Neuronal stem cell (in vitro differentiated cells): Measurements from ENCODE around the gene ANKS6.

ENCODE experiments used
- DNase-seq: peaks from one replicate; pipeline ENCODE4 v3.0.0-alpha.2; 2013; ENCODE audit warnings: low spot score
- H2AFZ ChIP-seq: one replicate; pipeline ENCODE4 v1.6.1; 2013; ENCODE audit warnings: mild to moderate bottlenecking, low read length, inconsistent platforms
- H2AK5ac ChIP-seq: 2 replicates; pipeline ENCODE4 v1.6.1; 2013; ENCODE audit warnings: low read depth, mild to moderate bottlenecking, inconsistent platforms, low read length, moderate library complexity, mixed read lengths
- H2BK120ac ChIP-seq: 2 replicates; pipeline ENCODE4 v1.6.1; 2013; ENCODE audit warnings: low read depth, mild to moderate bottlenecking, inconsistent platforms, low read length, moderate library complexity, mixed read lengths
- H2BK12ac ChIP-seq: one replicate; pipeline ENCODE4 v1.6.1; 2013; ENCODE audit warnings: low read length, inconsistent platforms
- H2BK15ac ChIP-seq: 2 replicates; pipeline ENCODE4 v1.6.1; 2013; ENCODE audit warnings: mild to moderate bottlenecking, low read length, inconsistent platforms, mixed read lengths
- H2BK5ac ChIP-seq: one replicate; pipeline ENCODE4 v1.6.1; 2013; ENCODE audit warnings: inconsistent platforms, mild to moderate bottlenecking, low read length, moderate library complexity
- H3K14ac ChIP-seq: one replicate; pipeline ENCODE4 v1.6.1; 2013; ENCODE audit warnings: low read length, inconsistent platforms
- H3K18ac ChIP-seq: 2 replicates; pipeline ENCODE4 v1.6.1; 2013; ENCODE audit warnings: low read length, inconsistent platforms
- H3K23ac ChIP-seq: 2 replicates; pipeline ENCODE4 v1.6.1; 2013; ENCODE audit warnings: low read depth, mild to moderate bottlenecking, mixed read lengths, low read length, inconsistent platforms; ENCODE audit not compliant: poor library complexity
- H3K27ac ChIP-seq: replicated peaks from 3 replicates; pipeline ENCODE4 v1.5.1; 2013; ENCODE audit warnings: low read length, inconsistent platforms
- H3K27me3 ChIP-seq, 3 experiments: 2 replicates each; pipeline ENCODE4 v1.6.1; 2013; ENCODE audit warnings: low read length in 3 of 3, mild to moderate bottlenecking in 2 of 3, inconsistent platforms in 1 of 3, low read depth in 1 of 3, mixed read lengths in 1 of 3, moderate library complexity in 1 of 3; ENCODE audit not compliant: control insufficient read depth in 3 of 3, insufficient read depth in 3 of 3
- H3K36me3 ChIP-seq, 2 donors: replicated peaks in 1 of 2; 2 replicates each; pipeline ENCODE4 v1.6.1; 2013; ENCODE audit warnings: low read length in 2 of 2; ENCODE audit not compliant: control insufficient read depth in 2 of 2, insufficient read depth in 2 of 2
- H3K4ac ChIP-seq: 2 replicates; pipeline ENCODE4 v1.6.1; 2013; ENCODE audit warnings: inconsistent platforms, mild to moderate bottlenecking, low read length, moderate library complexity
- H3K4me1 ChIP-seq, 2 donors: 1 replicate in 1 of 2; 2 replicates in 1 of 2; pipeline ENCODE4 v1.6.1; 2013; ENCODE audit warnings: low read length in 2 of 2, low read depth in 1 of 2; ENCODE audit not compliant: control insufficient read depth in 2 of 2, insufficient read depth in 1 of 2
- H3K4me2 ChIP-seq: one replicate; pipeline ENCODE4 v1.6.1; 2013; ENCODE audit warnings: mild to moderate bottlenecking, low read length, inconsistent platforms; ENCODE audit not compliant: insufficient read depth, poor library complexity, severe bottlenecking
- H3K4me3 ChIP-seq, 2 donors: 2 replicates each; pipeline ENCODE4 v1.5.1; 2013; ENCODE audit warnings: low read length in 2 of 2, mild to moderate bottlenecking in 2 of 2, inconsistent platforms in 1 of 2, moderate library complexity in 1 of 2
- H3K79me1 ChIP-seq: one replicate; pipeline ENCODE4 v1.6.1; 2013; ENCODE audit warnings: low read depth, mild to moderate bottlenecking, inconsistent platforms, low read length, moderate library complexity
- H3K9ac ChIP-seq: one replicate; pipeline ENCODE4 v1.6.1; 2013; ENCODE audit warnings: mild to moderate bottlenecking, low read depth, low read length, inconsistent platforms; ENCODE audit not compliant: poor library complexity
- H3K9me3 ChIP-seq, 2 donors: replicated peaks in 1 of 2; 2 replicates each; pipeline versions ENCODE3 to v1.6.1; 2013; ENCODE audit warnings: low read length in 2 of 2, mild to moderate bottlenecking in 2 of 2, inconsistent platforms in 1 of 2, low read depth in 1 of 2, mixed read lengths in 1 of 2, moderate library complexity in 1 of 2; ENCODE audit not compliant: control insufficient read depth in 2 of 2, insufficient read depth in 1 of 2
- H4K8ac ChIP-seq: one replicate; pipeline ENCODE4 v1.6.1; 2013; ENCODE audit warnings: low read depth, mild to moderate bottlenecking, inconsistent platforms, low read length, moderate library complexity
- H4K91ac ChIP-seq: one replicate; pipeline ENCODE4 v1.6.1; 2013; ENCODE audit warnings: low read length, low read depth, mild to moderate bottlenecking, inconsistent platforms; ENCODE audit not compliant: poor library complexity
- WGBS, 2 donors: extraction: QIAGEN DNeasy Blood & Tissue Kit; methylation state at CpG; one replicate each; pipeline ENCODE4 v1.1.7; 2013; ENCODE audit warnings: missing lambda C conversion rate in 2 of 2, mixed read lengths in 1 of 2; ENCODE audit not compliant: insufficient read length in 2 of 2, insufficient replicate concordance in 1 of 2; ENCODE audit errors: extremely low coverage in 2 of 2; 5-methylcytosine and 5-hydroxymethylcytosine counted together

The ANKS6 gene

GRCh38 chr9:98790134-98790841 is 6.1 kb downstream of the ANKS6 start:
- Histone ChIP-seq H4K8ac (no peak overlapping the region), H3K9ac (peak overlapping the region; percentile 68), H2AK5ac (peak overlapping the region; percentile 3), H3K14ac (no peak overlapping the region), H3K27ac (no peak overlapping the region), H2AFZ (no peak overlapping the region), H3K4me3 (no peak overlapping the region), H3K23ac (peak overlapping the region; percentile 66), H3K36me3 (peaks cover 15 to 40% of the 10 kb centered on the region in 2 donors), H3K4me2 (no peak overlapping the region), H2BK15ac (peak overlapping the region; percentile 5), H3K79me1 (peaks cover 4% of the 10 kb centered on the region), H3K18ac (peak overlapping the region; percentile 50), H3K4me1 (peaks cover 7 to 17% of the 10 kb centered on the region in 2 donors), H3K9me3 (no peaks in the 10 kb centered on the region), H2BK12ac (no peak overlapping the region), H4K91ac (no peak overlapping the region), H3K4ac (no peak overlapping the region), H2BK120ac (no peak overlapping the region), H3K27me3 (no peaks in the 10 kb centered on the region), H2BK5ac (no peak overlapping the region)
- no CpG with 5 or more reads among the region's 25 CpGs for WGBS, 2 donors
- no peak for DNase-seq

GRCh38 chr9:98789483-98790133 is 6.7 kb downstream of the ANKS6 start:
- Histone ChIP-seq H3K18ac (peak overlapping the region; percentile 50), H2BK12ac (no peak overlapping the region), H3K79me1 (peaks cover 4% of the 10 kb centered on the region), H2AK5ac (peak overlapping the region; percentile 3), H2BK15ac (no peak overlapping the region), H2BK5ac (no peak overlapping the region), H3K27ac (no peak overlapping the region), H4K8ac (no peak overlapping the region), H2AFZ (no peak overlapping the region), H3K27me3 (no peaks in the 10 kb centered on the region), H2BK120ac (no peak overlapping the region), H3K36me3 (peaks cover 15 to 47% of the 10 kb centered on the region in 2 donors), H3K23ac (peak overlapping the region; percentile 66), H3K4me1 (peaks cover 7 to 13% of the 10 kb centered on the region in 2 donors), H3K4me2 (no peak overlapping the region), H3K9me3 (no peaks in the 10 kb centered on the region), H4K91ac (no peak overlapping the region), H3K14ac (no peak overlapping the region), H3K4me3 (no peak overlapping the region), H3K4ac (no peak overlapping the region), H3K9ac (no peak overlapping the region)
- WGBS, 2 donors: no CpG with 5 or more reads among the region's 5 CpGs
- DNase-seq: no peak

- DNase-seq: no peak
- Histone ChIP-seq H2AFZ (no peak overlapping the region), H2BK5ac (no peak overlapping the region), H3K9me3 (no peaks in the 10 kb centered on the region), H3K36me3 (peaks cover 21 to 64% of the 10 kb centered on the region in 2 donors), H3K14ac (no peak overlapping the region), H2BK12ac (no peak overlapping the region), H3K27me3 (no peaks in the 10 kb centered on the region), H3K23ac (no peak overlapping the region), H4K91ac (no peak overlapping the region), H3K4me2 (no peak overlapping the region), H3K4me3 (no peak overlapping the region), H3K18ac (no peak overlapping the region), H4K8ac (no peak overlapping the region), H3K4ac (no peak overlapping the region), H2BK15ac (no peak overlapping the region), H2BK120ac (no peak overlapping the region), H3K9ac (no peak overlapping the region), H3K79me1 (peaks cover 4% of the 10 kb centered on the region), H2AK5ac (no peak overlapping the region), H3K4me1 (peaks cover 7 to 13% of the 10 kb centered on the region in 2 donors), H3K27ac (no peak overlapping the region)
- no CpG with 5 or more reads among the region's 12 CpGs for WGBS, 2 donors
Measured at GRCh38 chr9:98787766-98788335, 8.5 kb downstream of the ANKS6 start.
